Activated CD4-positive, alpha-beta T cell treated with anti-CD3 and anti-CD28 coated beads, Interleukin-10, Interleukin-2, amounts not matched to agents 100 ng/mL and 50 ng/mL, durations not matched to agents 16 hours and 8 hours (primary cell): ENCODE measurements around the gene PIK3CA.
A peak's percentile ranks its signal among the peaks of the same experiment; 100 is the strongest.
"Not testable (repeated sequence)": the region's sequence is repeated elsewhere in the genome, so short reads cannot be mapped to it uniquely, and the experiment has no call there.

Experiments used
- DNase-seq: peaks from one replicate; pipeline ENCODE4 v3.0.0-alpha.2; 2020

The PIK3CA gene

GRCh38 chr3:179265875-179266274, 117.7 kb downstream of the PIK3CA start:
- DNase-seq = peak; percentile 21

DNA sequence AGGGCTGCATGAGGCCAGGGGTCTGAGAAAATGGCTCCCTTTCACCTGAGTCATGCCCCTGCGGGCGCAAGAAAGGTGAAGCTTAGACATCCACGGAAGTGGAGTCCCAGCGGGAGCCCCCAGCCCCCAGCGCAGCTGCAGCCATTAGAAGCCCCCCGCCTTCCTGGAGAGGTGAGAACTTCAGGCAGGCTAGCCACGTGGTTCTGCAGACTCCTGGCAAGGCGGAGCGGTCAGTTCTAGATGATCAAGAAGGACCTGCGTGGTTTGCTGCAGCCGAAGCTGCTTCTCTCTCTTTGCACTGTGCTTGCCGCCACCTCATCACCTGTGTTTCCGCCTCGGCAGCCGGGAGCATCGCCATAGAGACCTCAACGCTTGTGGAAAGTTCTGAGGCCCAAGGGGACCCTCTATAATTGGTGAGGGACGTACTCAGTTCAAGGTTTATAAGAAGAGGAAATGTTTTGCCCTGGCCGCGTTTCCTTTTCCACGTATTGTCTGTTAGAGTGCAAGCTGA, 118.6 kb downstream of the PIK3CA start:
- no peak for DNase-seq

GRCh38 chr3:179268400-179269051, 120.4 kb downstream of the PIK3CA start:
- no peak for DNase-seq

DNA sequence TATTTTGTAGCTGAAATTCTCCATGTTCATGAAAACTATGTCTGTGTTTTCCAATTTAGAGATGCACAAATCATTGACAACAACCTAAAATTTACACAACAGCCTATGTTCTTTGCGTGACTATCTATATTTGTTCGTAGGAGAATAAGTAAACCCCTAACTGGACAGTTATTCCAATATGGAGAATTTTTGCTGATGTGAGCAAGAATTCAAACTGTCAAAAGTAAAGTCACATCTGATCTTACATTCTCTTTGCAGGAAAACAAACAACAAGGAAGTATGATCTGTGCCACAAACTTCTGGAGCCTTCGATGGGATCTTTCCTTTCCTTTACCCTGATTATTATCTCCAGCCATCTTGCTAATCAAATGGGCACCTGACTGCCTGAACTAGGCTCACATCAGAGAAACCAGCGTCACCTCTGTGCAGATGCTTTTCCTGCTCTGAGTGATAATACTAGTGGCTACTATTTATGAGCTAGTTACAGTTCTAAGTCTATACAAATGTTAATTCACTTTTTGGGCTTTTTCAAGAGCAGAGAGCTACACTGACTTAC, 121.1 kb downstream of the PIK3CA start:
- DNase-seq = no peak

- no peak for DNase-seq
Measured at GRCh38 chr3:179272385-179272784, 124.2 kb downstream of the PIK3CA start.

- DNase-seq = not testable (repeated sequence)
Measured at GRCh38 chr3:179274434-179274833, 126.3 kb downstream of the PIK3CA start.

- DNase-seq = no peak
Measured at GRCh38 chr3:179276001-179276400, 127.8 kb downstream of the PIK3CA start.

- DNase-seq = no peak
Measured at GRCh38 chr3:179276743-179277142, 128.6 kb downstream of the PIK3CA start.

DNA sequence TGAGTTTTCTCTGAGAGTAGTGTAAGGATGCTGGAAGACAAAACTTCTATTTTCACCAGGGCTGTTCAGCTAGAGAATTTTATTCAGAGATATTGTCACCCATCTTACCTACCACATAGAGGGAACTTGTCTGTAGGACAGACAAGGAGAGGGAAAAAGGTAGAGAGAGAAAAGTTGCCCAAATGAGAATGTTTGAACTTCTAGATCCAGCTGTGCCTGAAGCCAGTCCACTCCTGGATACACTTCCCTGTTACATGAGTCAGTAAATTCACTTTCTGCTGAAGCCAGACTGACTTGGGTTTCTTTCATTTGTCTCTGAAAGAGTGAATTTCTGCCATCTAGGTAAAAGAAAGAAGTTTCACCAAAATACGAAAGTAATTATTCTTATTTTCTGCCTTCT, 130.0 kb downstream of the PIK3CA start:
- DNase-seq = no peak

- no peak for DNase-seq
Measured at GRCh38 chr3:179278932-179279693, 131.0 kb downstream of the PIK3CA start.

GRCh38 chr3:179279837-179280236, 131.7 kb downstream of the PIK3CA start:
- no peak for DNase-seq

DNA sequence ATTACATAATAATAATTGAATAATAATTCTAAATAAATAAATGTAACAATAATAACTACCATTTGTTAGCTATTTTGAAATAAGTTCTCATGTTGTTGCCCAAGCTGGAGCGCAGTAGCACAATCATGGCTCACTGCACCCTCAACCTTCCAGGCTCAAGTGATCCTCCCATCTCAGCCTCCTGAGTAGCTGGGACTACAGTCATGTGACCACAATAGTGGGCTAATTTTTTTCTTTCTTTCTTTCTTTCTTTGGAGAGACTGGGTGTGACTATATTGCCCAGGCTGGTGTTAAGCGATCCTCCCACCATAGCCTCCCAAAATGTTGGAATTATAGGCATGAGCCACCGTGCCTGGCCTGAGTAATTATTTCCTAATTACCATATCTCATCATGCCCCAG, 133.7 kb downstream of the PIK3CA start:
- DNase-seq = no peak

DNA sequence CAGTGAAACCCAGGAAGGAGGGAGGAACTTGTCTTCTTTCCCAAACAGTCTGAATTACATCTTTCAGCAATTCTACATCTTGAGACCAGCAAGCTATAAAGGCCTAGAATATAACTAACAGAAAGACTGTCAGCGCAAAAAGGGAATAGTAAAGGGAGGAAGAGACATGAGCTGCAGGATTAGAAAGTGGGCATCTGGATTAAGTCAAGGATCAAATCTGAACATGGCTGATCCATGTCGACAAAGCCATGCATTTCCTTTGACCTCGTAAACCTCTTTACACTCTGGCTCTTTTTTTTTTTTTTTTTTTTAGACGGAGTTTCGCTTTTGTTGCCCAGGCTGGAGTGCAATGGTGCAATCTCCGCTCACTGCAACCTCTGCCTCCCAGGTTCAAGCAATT, 138.2 kb downstream of the PIK3CA start:
- DNase-seq = no peak

- DNase-seq = no peak
Measured at GRCh38 chr3:179288845-179289244, 140.7 kb downstream of the PIK3CA start.

DNA sequence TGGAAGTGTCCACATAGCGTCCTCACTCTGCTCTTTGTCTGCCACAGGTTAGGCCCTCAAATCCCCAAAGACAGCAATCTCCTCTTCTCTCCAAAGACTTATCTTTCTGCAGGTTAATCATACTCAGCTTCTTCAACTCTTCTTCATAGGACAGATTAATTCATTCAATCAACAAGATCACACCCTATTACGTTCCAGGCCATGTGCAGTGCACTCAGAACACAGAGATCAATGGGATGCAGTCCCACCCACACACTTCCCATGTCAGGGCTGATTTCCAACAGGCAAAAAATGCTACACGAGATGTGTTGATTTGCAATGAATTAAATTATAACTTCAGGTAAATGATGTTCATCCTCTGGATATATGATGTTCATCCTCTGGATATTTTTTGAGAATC, 141.1 kb downstream of the PIK3CA start:
- DNase-seq = no peak
